GM19463 (cell line): Measurements from ENCODE around the gene TIGD6.
A peak's percentile ranks its signal among the peaks of the same experiment; 100 is the strongest.
"Not testable (repeated sequence)": the region's sequence is repeated elsewhere in the genome, so short reads cannot be mapped to it uniquely, and the experiment has no call there.

Experiments
- ATAC-seq: cut with Tn5 transposase; IDR thresholded peaks from one replicate; pipeline ENCODE4 v1.9.1; 2021; ENCODE audit warnings: mild to moderate bottlenecking, moderate library complexity; ENCODE audit not compliant: unreplicated experiment

Gene TIGD6

DNA sequence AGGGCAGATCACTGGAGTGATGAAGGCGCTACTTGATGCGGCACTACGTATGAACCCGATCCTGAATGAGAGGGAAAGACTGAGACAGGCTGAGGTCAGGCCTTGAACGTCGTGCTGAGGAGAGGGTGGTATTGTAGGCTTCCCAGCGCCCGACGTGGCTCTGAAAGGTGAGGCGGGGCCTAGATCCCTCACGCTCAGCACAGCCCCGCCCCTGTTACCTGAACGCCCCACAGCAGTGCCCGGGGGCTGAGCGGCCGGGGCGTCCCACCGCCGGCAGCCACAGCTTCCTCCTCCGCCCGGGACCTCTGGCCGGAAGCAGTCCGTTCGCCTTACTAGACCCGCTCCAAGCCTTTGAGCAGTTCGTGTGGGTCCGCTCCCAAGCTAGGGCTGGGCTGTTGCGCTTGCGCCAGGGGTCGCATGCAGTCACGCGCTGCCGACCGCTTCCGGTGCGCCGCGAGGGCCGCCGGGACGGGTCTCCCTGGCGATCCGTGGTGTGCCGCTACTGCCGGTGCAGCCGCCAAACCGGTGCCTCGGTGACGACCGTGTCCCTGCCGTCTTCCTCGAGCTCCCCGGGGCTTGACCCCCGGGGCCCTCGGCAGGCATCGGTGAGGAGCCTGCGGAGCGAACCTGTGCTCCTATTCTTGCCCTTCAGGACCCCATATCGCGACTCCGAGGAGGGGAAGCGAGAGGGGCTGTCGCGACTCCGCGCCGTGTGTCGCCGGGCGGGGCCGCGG, at the start of gene TIGD6, which contains the start of gene HMGXB3:
Gene TIGD6 (minus strand): TSS at position 399 of the 734 bp plus-strand sequence. CDS start 4,306 bp downstream, outside the sequence.
Gene HMGXB3 (plus strand): TSS at position 484 of the 734 bp plus-strand sequence. CDS start 4,114 bp downstream, outside the sequence.
- ATAC-seq = peak; percentile 85

DNA sequence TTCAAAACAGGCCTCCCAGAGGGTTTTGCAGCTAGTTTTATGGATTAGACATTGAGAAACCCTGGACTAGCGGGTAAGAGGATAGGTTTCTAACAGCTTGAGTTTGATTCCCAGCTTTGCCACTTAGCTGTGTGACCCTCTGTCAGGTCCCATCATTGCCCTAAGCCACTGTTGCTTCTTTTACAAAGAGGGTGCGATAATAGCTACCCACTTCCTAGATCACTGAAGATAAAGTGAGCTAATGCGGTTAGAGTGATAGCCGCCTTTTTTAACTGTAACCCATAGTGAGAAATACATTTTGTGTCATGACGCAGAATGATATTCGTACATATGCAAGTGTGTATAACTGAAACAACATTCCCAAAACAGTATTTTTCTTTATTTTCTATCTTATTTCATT, 45.6 kb upstream of the TIGD6 start:
- ATAC-seq = no peak

DNA sequence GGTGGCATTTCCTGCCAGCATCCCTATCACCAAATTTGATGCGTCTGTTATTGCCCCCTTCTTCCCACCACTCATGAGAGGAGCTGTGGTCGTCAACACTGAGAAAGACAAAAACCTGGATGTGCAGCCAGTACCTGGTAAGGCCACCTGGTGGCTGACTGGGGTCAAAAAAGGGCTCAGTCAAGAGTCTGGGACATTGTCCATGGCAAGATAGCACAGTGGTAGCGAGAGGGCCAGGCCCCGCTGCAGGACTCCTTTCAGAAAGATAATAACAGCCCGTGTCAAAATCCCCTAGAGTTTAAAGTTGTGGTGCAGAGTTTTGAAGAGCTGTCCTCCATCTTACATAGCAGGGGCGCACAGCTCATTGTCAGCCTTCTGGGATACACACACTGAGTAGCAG, 45.1 kb upstream of the TIGD6 start:
- no peak for ATAC-seq

DNA sequence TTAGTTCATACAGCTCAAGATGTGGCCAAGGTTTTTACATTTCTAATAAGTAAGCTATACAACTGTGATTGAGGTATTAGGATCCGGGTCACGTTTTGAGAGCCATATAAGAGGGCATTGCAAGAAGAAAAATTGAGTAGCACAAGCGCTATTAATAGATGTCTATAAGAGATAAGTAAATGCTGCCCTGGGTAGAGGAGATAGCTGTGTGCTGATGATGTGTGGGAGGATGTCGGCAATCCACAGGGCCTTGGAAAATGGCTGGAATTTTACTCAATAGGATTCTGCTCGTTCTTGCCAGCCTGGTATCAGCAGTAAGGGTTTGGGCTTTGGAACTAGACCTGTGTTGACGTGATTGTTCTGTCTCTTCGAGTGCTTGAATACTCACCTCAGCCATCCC, 44.3 kb upstream of the TIGD6 start:
- ATAC-seq = no peak

DNA sequence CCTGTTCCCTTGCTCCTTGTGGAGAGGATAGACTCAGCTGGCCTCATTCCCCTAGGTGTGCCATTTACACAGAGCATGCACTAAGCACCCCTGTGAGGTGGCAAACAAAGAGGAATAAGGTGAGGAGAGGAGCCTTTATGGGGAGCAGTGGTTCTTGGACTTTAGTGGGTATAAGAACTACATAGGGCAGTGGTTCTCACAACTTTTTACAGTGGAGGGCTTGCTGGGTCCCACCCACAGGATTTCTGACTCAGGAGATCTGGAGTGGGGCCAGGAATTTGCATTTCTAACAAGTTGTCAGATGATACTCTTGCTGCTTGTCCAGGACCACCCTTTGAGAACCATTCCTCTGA, 43.9 kb upstream of the TIGD6 start:
- no peak for ATAC-seq

DNA sequence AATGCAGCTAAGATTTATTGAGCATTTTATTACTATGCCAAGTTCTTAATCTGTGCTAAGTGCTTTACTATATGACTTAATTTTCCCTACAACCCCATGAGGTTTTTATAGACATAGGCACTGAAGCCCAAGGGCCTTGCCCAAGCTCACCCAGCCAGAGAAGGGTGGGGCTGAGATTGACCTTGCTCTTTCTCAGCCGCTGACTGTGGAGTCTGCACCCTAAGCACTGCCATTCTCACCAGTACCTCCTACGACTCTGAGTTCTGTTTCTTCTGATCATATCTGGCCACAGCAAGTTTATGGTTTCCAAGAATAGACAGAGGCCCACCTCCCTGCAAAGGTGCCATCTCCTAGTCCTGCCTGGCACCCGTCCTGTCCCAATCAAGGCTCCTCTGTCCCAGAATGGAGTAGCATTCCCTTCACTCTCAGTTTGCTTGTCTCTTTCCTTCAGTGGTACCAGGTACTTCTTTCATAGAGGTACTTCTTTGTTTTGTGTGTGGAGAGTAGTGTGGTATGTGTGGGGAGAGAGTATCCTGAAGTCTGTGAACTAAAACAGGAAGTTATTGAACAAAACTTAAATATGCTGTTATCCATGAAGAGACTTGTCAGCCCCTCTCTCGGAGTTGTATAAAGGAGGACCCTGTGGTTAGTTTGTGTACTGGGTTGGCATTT, 43.3 kb upstream of the TIGD6 start:
- no peak for ATAC-seq

DNA sequence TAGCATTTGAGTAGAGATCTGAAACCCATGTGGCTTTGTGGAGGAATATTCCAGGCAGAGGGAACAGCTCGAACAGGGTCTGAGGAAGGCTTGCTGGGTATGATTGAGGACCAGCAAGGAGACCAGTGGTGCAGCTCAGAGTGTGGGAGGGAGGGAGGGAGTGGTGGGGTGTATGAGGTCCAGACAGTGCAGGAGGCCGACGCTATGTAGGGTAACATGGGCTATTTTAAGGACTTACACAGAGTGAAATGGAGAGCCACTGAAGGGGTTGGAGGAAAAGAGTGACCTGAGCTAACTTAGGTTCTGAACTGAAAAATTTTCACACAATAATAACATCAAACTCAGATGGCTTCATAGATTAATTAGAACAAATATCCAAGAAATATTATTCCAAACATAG, 42.0 kb upstream of the TIGD6 start:
- ATAC-seq = no peak

DNA sequence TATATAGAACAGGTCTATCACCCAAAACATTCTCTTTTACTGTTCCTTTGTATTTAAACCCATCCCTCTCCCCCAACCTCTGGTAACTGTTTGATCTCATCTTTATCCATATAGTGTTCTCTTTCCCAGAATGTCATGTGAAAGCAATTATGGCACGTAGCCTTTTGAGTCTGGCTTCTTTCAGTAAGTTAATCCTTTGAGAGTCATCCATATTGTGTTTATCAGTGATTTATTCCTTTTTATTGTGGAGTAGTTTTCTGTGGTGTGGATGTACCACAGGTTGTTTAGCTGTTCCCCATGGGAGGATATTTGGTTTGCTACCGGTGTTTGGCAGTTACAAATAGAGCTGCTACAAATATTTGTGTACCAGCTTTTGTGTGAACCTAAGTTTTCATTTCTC, 38.1 kb upstream of the TIGD6 start:
- ATAC-seq = no peak

DNA sequence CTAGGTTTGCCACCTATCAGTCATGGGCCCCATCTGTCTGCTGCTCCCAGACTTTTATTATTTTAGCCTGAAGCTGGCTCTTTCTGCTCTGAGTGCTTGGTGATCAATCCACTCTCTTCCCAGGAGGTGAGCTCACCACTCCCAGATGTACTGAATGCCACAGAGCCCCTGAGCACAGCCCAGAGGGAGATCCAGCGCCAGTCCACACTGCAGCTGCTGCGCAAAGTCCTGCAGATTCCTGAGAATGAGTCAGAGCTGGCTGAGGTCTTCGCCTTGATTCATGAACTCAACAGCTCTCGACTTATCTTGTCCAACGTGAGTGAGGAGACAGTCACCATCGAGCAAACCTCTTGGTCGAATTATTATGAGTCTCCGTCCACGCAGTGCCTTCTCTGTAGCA, 36.1 kb upstream of the TIGD6 start:
- no peak for ATAC-seq

DNA sequence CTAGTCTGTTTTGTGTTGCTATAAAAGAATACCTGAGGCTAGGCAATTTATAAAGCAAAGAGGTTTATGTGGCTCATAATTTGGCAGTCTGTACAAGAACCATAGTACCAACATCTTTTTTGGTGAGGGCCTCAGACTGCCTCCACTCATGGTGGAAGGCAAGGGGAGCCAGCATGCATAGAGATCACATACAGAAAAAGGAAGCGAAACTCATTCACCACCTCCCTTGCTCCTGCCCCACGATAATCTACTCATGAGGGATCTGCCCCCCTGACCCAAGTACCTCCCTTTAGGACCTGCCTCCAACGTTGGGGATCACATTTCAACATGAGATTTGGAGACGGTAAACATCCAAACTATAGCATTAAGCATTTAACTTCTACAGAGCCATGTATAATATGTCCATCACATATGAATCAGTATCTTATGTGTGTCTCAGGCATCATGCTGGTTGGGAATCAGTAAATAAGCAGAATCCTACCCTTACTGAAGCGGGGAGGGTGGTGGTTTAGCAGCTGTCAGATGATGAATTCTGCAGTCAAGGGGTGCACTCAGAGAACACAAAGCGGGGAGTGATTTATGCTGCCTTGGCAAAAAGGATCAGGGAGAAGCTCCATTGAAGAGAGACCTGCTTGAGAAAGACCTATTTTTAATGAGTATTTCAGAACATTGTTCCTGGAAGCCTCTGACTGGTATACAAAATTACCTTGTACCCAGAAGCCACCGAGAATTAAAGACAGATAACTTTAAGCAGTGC, 34.9 kb upstream of the TIGD6 start:
- peak; percentile 99 for ATAC-seq

DNA sequence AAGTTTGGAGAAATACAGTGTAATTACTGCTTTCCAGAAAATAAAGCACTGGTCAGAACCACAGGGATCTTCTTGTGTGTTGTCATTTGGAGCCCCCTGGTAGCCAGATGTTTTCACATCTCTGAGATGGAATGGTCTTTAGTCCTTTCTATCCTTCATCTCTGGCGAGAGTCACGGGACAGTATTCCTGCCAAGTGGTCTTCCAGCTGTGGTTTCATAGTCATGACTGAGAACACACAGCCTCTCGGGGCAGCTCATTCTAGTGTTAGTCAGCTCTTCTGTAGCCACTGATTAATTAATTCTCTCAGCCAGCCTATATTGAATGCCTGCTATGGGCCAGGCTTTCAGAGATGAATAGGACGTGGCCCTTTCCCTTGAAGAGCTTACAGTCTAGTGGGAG, 34.2 kb upstream of the TIGD6 start:
- ATAC-seq = no peak

DNA sequence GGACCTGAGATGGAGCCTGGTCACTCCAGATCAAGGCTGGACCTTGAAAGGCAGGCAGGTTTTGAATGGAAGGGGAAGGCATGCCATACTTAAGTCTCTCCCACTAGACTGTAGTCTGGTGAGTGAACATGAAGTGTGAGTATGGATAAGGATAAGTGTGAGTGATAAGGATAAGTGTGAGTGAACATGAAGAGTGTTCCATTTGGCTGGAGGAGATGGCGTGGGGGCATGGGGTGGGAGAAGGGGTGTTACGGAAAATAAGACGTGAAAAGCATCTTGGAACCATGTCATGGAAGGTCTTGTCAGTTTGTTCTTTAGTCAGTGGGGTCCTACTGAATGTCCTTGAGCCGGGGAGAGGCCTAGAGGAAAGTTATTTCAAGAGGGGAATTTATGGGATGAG, 32.9 kb upstream of the TIGD6 start:
- ATAC-seq = no peak

DNA sequence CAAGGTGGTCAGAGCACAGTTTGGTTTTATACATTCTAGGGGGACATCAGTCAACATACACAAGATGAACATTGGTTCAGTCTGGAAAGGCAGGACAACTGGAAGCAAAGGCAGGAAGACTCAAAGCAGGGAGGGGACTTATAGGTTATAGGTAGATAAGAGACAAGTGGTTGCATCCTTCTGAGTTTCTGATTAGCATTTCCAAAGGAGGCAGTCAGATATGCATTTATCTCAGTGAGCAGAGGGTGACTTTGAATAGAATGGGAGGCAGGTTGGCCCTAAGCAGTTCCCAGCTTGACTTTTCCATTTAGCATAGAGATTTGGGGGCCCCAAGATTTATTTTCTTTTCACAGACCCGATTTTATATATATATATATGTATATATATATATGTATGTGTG, 27.6 kb upstream of the TIGD6 start:
- ATAC-seq = not testable (repeated sequence)

DNA sequence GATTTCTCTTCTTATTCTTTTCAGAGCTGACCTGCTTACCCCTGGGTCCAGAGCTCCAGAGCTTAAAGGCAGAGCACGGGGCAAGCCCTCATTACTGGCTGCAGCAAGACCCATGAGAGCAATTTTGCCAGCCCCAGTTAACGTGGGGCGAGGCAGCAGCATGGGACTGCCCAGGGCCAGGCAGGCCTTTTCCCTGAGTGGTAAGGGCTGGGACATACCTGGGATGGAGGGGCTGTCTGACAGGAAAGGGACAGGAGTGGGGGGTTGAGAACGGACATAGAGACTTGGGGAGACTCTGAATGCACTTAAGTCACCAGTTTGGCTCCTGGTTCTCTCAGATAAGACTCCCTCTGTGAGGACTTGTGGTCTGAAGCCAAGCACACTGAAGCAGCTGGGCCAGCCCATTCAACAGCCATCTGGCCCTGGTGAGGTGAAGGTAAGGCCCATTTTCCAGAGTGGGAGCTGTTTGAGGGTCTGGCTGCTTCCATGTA, 26.3 kb upstream of the TIGD6 start:
- ATAC-seq = no peak

DNA sequence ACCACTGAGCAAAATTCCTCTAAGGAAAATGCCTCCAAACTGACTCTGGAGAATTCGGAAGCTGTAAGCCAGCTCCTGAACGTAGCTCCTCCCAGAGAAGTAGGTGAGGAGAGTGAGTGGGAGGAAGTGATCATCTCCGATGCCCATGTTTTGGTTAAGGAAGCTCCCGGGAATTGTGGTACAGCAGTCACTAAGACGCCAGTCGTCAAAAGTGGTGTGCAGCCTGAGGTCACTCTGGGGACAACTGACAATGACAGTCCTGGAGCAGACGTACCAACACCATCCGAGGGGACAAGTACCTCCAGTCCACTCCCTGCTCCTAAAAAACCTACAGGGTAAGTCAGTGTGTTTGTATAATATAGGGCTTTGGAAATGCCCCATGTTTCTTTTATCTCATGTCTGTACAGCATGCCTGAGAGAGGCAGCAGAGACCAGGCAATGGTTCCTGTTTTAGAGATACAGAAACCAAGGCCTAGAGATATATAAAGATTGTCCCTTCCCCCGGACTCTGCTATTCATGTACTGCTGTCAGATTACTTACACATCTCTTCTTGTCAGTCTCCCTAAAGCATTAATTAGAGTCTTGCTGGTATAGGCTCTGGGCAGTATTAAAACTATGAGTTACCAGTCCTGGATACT, 24.0 kb upstream of the TIGD6 start:
- ATAC-seq = no peak

DNA sequence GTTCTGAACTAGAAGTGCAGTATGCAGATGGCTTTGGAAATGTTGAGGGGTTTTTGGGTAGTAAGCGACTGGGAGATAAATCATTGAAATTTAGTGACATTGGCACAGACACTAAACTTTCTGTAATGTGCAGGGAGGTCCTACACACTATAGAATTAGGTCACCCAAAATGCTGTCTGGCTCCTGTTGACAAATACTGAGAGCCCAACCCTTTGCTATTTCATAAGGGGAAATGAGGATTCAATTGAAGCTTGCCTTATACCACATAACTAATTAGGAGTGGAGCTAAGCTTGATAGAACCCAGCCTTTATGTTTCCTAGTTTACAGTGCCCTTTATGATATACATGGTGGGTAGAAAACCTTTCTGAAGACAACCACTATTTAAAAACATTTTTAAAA, 22.7 kb upstream of the TIGD6 start:
- no peak for ATAC-seq

DNA sequence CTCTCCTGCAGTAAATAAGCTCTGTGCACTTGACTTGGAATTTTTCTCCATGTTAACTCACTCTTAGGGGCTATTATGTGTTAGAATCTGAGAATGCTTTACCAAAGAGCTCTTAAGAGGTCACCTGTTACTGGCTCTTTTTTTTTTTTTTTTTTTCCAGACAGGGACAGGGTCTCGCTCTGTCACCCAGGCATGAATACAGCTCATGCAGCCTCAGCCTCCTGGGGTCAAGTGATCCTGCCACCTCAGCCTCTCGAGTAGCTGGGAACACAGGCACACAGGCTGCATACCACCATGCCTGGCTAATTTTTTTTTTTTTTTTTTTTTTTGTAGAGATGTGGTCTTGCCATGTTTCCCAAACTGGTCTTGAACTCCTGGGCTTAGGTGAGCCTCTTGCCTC, 22.2 kb upstream of the TIGD6 start:
- no peak for ATAC-seq

DNA sequence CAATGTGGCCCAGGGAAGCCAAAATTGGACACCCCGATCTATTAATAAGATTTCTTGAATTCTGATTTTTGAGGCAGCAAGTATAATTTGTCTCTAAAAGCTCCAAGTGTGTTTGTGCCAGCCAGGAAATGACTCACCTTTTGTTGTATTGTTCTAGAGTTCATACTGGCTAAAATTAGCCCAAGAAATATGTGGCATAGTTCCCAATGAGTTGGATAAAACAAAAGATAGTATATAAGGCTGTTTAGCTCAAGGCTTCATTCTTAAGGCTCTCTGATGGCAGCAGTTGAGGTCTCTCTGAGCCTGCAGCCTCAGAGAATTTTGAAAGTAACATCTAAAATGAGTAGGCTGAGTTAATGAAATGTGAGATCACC, 21.7 kb upstream of the TIGD6 start:
- no peak for ATAC-seq

DNA sequence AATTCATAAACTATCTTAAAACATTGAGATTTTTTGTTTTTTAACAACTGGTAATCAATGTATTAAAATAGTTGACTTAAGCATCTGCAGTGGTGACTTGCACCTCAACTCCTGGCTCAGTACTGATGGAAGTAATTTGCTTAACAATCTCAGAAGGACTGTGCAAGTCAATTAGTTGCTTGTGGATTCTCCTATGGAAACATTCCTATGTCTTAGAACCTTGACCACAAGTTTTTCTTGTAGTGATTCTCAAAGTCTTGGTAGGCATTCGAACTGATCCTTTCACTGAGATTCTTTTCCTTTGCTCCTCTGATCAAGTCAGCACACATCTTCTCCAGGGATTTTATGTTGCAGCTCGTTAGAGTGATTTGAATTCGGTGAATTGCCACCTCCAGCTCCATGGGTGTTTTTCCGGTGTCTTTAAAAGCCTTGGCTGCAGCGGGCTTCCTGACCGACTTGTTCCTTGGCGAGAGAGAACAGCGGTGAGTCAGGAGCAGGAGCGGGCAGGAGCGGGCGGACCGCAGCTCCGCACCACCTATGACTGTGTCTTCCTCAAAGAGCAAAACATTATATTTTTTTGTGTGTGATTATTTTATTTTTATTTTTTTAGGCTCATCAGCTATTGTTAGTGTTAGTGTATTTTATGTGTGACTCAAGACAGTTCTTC, 21.2 kb upstream of the TIGD6 start:
- ATAC-seq = no peak

DNA sequence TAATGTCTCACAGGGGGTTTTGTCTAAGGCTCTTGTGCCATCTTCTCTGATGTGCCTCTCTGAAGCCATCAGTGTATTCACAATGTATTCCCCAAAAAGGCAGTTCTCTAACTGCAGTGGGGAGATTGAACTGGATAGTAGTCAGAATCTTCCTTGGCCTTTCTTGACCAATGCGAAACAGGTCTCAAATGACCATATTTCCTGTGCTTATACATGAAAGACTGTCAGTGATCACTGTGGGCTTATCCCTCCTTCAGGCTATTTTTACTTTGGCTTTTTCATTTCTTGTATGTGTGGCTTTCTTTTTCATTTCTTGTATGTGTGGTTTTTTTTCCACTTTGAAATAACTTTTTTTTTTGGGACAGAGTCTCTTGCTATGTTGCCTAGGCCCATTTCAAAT, 19.8 kb upstream of the TIGD6 start:
- no peak for ATAC-seq
